GM19452 (cell line): Measurements from ENCODE around the gene LLPH.

Source experiments
- ATAC-seq: cut with Tn5 transposase; IDR thresholded peaks from one replicate; pipeline ENCODE4 v1.9.1; 2021; ENCODE audit not compliant: unreplicated experiment

Gene LLPH

DNA sequence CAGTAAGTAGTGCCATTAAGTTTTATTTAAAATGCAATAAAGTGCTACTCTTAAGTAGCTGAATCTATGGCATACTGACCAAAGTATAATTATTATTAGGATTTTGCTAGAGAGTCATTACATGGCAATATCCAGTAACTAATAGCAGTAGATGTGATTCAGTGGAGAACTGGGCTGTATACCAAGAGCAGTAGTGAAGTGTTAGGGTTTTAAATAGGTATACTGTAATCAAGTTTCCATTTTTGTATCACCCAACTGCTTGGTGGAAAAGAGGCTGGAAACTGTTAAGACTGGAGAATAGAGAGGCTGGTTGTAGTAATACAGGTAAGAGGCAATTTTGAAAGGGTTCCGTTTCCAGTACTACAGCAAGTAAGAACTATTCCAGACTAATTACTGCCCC is 13.3 kb upstream of the LLPH start:
- no peak for ATAC-seq

DNA sequence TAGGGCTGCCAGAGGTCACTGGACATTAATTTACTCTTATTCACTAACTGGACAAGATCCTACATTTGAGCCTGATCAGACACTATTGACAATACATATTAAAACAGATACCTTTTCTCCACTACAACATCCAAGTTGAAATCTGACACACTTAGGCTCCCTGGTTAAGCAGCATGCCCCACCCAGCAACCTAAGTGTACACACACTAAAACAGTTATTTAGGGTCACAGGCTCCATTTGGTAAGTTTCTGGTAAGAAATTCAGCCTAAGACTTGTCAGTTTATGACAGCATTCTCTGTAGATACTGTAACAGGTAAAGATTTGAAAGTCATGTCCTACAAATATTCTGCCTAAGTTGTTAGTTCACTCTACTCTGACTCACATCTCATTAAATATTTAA is 12.3 kb upstream of the LLPH start:
- ATAC-seq = no peak

DNA sequence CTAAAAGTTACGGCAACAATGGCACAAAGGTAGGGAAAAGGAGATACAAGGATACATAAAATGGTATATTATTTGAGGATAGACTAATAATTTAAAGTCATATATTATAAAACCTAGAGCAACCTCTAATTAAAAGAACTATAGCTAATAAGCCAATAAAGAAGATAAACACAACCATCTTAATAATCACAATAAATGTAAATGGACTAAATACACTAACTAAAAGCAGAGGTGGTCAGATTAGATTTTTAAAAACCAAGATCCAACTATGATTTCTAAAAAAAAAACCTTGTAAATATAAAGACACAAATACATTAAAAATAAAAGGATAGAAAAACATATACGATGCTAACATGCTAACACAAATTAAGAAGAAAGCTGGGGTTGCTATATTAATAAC is 10.7 kb upstream of the LLPH start:
- no peak for ATAC-seq

DNA sequence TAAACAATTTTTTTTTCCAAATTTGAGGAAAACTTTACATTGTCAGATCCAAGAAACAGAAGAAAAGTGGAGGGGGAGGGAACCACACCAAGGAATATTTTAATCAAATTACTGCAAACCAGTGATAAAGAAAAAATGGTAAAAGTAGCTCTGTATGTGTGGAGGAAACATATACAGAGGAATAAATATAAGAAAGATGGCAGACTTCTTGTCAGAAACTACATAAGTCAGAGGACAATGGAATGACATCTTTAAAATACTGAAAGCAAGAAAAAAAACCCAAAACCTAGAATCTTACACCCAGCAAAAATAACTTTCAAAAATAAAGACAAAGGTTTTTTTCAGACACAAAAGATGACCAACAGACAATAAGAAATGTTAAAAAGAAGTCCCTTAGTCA is 10.2 kb upstream of the LLPH start:
- ATAC-seq = no peak

DNA sequence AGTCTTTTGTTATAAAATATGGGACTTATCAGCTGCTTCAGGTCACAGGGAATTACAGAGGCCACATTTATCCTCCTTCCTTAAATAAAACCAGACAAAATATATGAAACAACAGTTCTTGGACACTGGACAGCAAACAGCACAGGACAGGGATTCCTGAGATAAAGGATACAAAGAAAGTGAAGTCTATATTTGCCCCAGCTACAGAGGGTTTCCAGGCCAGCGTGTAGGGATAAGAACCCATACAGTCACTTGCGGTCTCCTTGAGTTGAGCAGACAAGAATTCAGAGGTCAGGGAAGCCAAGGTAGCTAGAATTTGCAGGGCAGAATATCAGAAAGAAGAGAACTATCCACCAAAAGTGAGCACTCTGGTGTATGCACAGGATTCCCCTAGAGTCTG is 8.8 kb upstream of the LLPH start:
- no peak for ATAC-seq

DNA sequence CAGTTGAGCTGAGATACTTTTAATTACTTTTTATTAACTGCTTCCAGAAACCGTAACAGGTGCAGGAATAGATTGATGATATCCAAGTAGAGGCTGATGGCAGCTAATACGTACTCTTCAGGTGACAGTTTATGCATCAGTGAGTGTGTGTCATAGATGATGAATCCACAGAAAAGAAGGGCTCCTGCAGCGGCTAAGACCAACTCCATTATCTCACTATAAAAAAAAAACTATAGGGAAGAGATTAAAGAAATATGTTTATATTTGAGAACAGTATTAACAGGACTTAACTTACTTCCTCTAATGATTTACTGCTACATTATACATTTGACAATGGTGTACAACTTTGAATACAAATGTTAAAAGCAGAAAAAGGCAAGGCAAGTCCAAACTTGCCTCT is 7.4 kb upstream of the LLPH start:
- no peak for ATAC-seq

DNA sequence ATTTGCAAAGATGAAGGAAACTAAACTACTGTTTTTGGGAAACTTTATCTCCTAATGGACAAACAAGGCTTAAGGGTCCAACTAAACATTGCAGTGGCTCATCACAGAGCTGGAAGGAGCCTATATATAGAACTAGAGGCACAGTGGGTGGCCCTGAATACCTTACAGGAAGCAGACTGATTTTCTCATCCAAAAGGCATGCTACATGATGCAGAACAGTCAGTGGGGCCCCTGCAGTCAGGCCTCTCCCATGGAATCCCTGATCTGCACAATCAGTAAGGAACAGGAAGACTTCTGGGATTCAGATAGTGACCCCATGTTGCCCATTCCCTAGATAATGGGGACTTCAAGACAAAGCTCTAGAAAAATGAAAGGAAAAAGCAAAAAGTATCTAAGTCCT is 1.9 kb upstream of the LLPH start:
- no peak for ATAC-seq

DNA sequence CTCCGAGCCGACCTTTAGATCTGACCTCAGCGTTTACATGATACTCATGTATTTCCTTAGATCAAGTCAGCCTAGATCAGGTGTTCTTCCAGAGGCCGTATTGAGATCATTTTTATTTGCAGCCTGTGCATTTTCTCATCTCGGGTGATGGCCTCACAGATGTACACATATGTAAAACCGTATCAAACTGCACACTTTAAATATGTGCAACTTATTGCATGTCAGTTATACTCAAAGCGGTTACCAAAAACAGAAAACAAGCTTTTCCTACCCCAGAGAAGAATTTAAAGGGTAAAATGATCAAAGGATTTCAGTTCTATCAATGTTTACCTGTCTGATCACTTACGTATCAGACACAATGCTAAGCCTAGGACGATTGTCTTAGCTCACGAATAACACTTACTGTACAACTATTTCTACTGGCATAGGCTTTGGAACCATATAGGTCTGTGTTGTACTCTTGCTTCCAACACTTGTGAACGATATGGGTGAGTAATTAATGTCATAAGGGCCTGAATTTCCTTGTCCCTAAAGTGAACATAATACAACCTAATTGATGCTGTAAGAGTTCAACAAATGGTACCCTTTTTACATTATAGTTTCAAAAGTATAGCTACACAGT is 628 bp upstream of the LLPH start:
- ATAC-seq = no peak

DNA sequence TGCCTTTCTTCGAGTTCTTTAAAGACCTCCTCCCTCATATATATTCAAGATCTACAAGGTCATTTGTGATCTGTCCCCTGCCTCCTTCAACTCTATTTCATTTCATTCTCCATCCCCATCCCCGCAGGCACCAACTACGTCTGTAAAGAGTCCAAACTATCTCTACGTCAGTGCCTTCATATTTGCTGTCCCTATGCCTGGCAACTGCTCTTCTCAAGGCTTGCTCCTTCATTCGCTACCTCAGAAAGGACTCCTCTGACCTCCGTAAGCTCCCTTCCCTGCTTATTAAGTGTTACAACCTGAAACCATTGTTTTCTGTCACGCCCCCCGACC is 650 bp downstream of the LLPH start:
- ATAC-seq = no peak

DNA sequence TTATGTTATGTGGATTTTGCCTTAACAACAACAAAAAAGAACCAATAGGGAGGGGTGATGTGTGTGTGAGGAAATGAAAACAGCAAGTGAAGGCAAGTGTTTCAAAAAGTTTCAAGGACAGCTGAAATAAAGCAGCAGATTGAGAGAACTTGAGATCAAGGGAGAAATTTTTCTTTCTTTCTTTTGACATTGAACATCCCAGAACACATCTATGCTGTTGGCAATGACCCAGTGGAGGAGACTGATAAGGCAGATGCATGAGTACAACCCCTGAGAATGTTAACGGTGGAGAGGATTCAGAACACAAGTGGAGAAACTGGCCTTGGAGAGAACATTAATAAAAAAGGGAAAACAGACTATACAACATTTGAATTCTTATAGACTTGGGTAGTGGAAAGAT is 2.9 kb downstream of the LLPH start:
- ATAC-seq = no peak

DNA sequence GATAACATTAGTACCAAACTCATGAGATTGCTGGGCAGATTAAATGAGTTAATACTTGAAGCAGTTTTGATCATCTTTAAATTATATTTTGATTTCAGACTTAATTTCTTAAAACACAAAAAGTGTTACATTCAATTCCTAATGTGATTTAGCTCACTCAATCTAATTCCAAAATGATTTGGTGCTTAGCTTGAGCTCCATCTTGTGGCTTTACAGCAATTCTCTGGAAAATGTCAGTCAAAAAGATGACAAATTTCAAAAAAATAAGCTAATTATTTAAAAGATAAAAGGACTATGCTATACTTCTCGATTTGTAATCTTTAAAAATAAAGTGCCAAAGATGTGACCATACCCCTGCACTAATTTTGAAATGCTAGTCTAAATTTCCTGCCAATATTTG is 10.1 kb downstream of the LLPH start:
- no peak for ATAC-seq

DNA sequence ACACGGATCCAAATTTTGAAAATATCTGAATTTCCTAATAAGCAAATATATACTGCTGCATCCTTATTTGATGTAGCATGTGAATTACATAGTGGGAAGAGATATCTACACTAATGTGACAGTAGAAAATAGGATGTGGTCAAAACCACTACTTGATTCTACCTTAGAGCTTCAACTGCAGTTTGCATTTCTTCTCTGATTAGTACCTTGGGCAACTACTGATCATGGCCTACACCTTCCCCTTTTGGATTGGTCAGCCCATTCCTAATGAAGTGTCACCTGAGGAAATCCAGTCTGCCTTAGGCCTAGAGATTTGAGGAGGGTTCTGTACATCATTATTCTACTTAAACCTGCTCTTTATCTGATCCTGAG is 10.7 kb downstream of the LLPH start:
- ATAC-seq = no peak

DNA sequence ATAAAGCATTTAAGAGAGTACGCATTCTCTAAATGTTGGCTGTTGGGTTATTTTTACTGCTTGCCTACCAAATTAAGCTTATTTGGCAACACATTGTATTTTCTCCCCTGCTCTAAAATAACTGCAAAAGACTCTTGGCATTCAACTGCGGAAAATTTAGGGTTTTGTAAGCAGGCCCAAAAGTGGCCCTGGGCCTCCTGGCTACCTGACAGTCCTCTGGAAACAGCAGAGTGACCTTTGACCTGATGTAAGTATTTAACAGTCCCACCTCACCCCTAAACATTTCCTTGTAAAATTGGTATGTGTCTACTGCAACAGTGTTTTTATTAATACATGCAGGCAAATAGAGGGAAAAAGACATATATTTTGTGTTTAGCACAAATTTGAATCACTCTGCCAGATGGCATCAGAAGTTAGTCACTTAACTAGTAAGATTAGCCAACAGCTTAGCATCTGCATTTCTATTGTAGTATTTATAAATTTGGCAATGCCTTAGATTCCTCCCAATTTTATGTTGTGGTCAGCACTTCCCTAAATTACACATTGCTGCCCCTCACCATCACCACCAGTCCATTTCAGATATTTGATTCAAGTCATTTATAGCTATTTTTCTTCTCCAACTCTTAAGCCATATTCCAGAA is 11.2 kb downstream of the LLPH start:
- no peak for ATAC-seq

DNA sequence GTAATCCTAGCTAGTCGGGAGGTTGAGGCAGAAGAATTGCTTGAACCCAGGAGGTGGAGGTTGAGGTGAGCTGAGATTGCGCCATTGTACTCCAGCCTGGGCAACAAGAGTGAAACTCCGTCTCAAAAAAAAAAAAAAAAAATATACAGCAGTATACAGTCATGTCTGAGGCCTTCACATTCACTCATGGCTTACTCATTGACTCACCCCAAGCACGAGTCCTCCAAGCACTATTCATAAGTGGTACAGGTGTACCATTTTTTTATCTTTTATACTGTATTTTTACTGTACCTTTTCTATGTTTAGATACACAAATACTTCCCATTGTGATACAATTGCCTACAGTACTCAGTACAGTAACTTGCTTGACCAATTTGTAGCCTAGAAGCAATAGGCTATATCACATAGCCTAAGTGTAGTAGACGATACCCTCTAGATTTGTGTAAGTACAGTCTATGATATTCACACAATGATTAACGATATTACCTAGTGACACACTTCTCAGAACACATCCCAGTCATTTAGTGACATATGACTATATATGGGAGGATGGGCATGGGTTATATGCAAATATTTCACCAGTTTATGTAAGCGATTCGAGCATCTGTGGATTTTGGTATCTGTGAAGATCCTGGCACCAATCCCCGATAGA is 12.2 kb downstream of the LLPH start:
- peak; percentile 55 for ATAC-seq

DNA sequence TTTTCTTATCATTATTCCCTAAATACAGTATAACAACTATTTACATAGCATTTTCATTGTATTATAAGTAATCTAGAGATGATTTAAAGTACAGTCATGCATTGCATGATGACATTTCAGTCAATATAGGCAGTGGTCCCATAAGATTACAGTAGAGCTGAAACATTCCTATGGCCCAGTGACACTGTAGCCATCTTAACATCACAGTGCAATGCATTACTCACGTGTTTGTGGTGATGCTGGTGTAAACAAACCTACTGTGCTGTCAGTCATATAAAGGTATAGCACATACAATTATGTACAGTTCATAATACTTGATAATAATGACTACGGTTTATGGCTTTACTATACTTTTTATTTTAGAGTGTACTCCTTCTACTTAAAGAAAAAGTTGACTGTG is 13.3 kb downstream of the LLPH start:
- ATAC-seq = no peak

DNA sequence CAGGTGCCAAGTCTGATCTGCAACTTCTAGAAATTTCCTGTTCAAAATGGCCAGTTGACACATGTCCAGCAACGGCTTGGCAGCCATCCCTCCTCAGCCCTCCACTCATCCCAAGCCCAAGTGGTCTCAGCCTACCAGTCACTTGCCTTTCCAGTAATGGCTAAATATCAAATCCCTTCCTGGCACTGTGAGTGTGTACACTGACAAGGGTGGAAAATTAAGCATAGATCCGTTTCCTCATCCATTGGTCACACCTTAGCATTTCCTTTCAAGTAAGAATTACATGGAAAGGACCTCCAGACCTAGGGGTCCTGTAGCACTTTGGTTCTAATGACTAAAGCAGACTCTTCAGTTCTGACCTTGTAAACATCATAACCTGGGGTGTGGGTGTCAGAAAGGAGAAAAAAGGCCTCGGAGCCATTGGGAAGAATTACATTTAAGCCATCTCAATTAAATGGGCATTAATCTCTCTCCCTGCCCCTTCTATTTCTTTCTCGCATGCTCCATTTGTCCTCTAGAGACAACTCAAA is 15.4 kb downstream of the LLPH start:
- no peak for ATAC-seq

DNA sequence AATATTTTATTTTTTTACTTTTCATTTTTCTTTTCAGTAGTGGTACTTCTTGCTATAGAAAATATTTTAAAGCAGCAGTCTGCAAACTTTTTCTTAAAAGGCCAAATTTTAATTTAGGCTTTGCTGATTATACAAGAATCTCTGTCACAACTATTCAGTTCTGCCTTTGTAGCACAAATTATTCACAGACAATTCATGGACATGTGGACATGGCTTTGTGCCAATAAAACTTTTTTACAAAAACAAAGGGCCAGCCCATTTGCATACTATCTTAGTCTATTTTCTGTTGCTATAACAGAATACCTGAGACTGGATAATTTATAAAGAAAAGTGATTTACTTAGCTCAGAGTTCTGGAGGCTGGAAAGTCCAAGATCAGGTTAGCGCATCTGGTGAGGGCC is 17.1 kb downstream of the LLPH start:
- no peak for ATAC-seq

DNA sequence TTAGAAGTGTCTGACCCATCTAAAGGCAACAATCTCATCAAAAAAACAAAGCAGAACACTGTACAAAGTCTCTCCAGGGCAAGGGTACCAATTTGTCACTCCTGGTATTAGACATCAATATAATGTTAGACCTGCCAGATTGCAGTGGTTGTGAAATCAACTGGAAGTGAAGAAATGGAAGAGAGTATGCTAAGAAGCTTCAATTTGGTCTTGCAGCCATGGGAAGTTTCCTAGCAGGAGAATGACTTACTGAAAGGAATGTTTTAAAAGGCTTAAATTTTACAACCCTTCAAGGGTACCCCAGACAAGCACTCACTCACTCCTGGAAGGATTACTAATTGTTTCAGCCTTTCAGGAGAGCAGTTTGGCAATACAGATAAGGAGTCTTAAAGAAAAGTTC is 18.9 kb downstream of the LLPH start:
- ATAC-seq = no peak

DNA sequence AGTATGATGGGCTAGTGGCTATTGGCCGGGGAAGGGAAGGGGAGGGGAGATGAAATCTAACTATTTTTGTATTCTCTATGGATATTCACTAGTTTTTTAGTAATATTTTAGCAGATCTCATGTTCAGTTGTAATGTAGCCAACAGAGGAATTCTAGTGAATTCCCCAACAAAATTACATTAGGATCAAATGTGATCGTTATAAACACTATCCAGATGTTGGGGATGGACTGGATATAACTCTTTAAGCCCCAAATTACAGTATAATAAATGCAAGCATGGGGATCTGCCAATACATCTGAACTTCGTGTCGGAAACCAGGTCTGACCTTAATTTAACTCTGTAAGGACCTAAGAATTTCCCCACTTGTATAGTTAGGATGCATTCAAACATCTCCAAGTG is 21.5 kb downstream of the LLPH start:
- ATAC-seq = no peak

DNA sequence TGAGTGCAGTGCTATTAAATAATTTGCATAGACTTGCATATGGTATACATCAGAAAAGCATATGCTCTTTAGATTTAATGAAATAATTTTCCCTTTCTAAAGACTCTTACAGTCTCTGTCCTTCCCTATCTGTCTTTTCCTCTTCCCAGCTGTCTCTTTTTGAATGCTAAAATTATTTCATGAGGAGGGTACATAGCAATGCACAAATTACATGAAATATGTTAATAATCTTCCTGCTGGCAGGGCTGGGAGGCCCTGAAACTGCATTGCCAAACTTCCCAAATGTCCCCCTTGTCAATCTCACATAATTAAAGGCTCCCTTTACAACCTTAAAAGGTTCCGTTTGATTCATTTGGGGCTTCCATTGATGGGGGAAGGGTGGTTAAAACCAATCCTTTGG is 22.2 kb downstream of the LLPH start:
- ATAC-seq = no peak

DNA sequence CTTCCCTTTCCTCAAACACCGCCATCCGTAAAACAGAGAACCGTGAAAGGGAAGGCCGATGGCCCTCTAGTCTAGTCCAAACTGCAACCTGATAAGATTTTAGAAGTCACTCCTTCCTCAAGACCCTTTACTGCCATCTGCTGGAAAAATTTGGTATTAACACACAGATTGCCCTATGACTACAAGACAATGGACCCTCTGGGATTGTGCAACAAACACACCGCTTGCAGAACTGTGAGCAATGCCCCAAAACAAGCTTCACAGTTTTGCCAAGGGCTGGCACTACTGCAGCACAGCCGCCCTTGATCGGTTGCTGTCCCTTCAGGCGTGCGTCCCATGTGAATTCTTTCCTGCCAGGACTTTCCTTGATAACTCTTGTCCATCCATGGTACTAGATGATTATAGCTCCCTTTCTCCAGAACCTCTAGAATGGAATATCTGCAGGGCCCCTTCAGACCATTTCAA is 23.1 kb downstream of the LLPH start:
- ATAC-seq = peak; percentile 91

DNA sequence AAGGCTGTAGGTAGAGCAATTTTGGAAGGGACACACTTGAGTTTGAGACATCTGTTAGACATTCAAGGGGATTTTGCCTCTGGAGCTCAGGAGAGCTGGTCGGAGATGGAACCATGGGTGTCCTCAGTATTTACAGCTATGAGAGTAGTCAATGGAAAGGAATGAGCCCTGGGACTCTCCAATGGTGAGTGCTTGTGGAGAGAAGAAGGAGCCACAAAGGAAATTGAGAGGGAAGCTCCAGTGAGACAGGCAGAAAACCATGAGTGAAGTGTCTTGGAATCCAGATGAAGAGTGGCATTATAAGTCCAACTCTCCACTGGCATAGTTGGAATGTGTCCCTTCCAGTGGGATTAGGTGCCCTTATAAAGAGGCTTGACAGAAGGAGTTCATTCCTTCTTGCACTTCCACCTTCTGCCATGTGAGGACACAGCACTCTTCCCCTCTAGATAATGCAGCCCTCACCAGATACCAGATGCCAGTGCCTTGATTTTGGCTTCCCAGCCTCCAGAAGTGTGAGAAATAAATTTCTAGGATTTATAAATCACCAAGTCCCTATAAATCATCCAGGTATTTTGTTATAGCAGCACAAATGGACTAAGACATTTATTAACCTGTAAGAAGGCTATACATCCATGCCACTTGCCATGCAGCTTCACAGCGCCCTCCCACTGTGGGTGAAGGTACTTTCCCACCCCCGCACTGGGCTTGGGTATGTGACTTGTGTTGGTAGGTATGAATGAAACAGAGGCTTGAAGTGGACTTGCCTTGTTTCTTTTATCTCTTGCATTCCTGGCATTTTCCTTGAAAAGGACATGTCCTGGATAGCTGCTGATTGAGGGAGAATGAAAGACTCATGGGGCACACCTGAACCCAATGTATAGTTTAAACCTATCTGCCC is 27.3 kb downstream of the LLPH start:
- no peak for ATAC-seq
